Heart right ventricle (tissue), 16 donors: ENCODE measurements around the gene SLC35D1. TPM values are rescaled to one million over a fixed set of nuclear protein-coding genes. Genes with fewer than 3 reads are reported as not detected.
"Not testable (repeated sequence)": the region's sequence is repeated elsewhere in the genome, so short reads cannot be mapped to it uniquely, and the experiment has no call there.

Experiments used
- ATAC-seq, 8 donors: fragments of 200-7000 bp; cut with Tn5 transposase; one replicate each; pipeline ENCODE4 v1.9.1; 2020; ENCODE audit warnings: mild to moderate bottlenecking in 8 of 8, moderate library complexity in 8 of 8, moderate number of reproducible peaks in 1 of 8
- DNase-seq, 2 donors: peaks; one replicate each; pipeline ENCODE4 v3.0.0-alpha.2; 2020
- H3K27ac ChIP-seq, 10 donors: fragments of 200-600 bp; sonication (generic) in 2 of 10; one replicate each; pipeline versions ENCODE4 v1.5.0 to v1.8.0; 2020 to 2022; ENCODE audit warnings: mild to moderate bottlenecking in 3 of 10
- H3K27me3 ChIP-seq, 7 donors: fragments of 200-600 bp; one replicate each; pipeline ENCODE4 v1.8.0; 2021 to 2022; ENCODE audit warnings: mild to moderate bottlenecking in 2 of 7
- H3K36me3 ChIP-seq, 9 donors: fragments of 200-600 bp; sonication (generic) in 1 of 9; one replicate each; pipeline versions ENCODE4 v1.5.0 to v1.8.0; 2020 to 2022; ENCODE audit warnings: mild to moderate bottlenecking in 2 of 9
- H3K4me1 ChIP-seq, 9 donors: fragments of 200-600 bp; sonication (generic) in 1 of 9; one replicate each; pipeline versions ENCODE4 v1.5.0 to v1.8.0; 2020 to 2022; ENCODE audit warnings: mild to moderate bottlenecking in 4 of 9
- H3K4me3 ChIP-seq, 10 donors: fragments of 200-600 bp; sonication (generic) in 2 of 10; one replicate each; pipeline versions ENCODE4 v1.5.0 to v1.8.0; 2020 to 2022; ENCODE audit warnings: mild to moderate bottlenecking in 7 of 10, moderate library complexity in 2 of 10
- H3K9me3 ChIP-seq, 11 donors: fragments of 200-600 bp in 10 of 11; sonication (generic) in 2 of 11; one replicate each; pipeline versions ENCODE4 v1.5.0 to v1.8.0; 2013 to 2022; ENCODE audit warnings: mild to moderate bottlenecking in 2 of 11, control low read depth in 1 of 11, moderate library complexity in 1 of 11
- WGBS, 2 donors: extraction: QIAGEN DNeasy Blood & Tissue Kit; methylation state at CpG; one replicate each; pipeline ENCODE4 v1.1.7; 2013; ENCODE audit warnings: inconsistent platforms in 1 of 2; 5-methylcytosine and 5-hydroxymethylcytosine counted together
- intact Hi-C, 10 donors: fragments of 100-400 bp; cut with DNase I; formaldehyde crosslinking; loops; one replicate each; pipeline versions ENCODE4 v1.11.1 to v1.14.2; 2022
- polyA plus RNA-seq, 2 donors: library from polyadenylated mRNA; stranded (reverse); fragments of 200-250 nt; gene quantifications; one replicate each; pipeline ENCODE4 v1.2.3, GENCODE V29; 2013
- total RNA-seq, 10 donors: library from RNA; stranded (reverse); fragmentation: NEBNext Ultra II Directional in 3 of 10; extraction: Animal tissue kit (Norgen Biotek cat#: 25700) in 3 of 10; gene quantifications; one replicate each; pipeline versions ENCODE4 v1.2.1 to v1.2.4, GENCODE V29; 2021 to 2023
- TF ChIP-seq, protein P1 (sequence below), 9 donors: fragments of 200-600 bp; sonication (generic) in 2 of 9; IDR thresholded peaks; one replicate each; pipeline versions ENCODE4 v1.5.0 to v1.8.0; 2021 to 2022; ENCODE audit warnings: antibody characterized with exemption in 9 of 9, mild to moderate bottlenecking in 5 of 9, moderate library complexity in 1 of 9
- donor health status: Arrhythmogenic right ventricular cardiomyopathy.
- donor health status: ischemic (EF 13 %, LVEDD 7.1; RV severe dilation, severe dysfunction).
- donor health status: healthy with polysubstance abuse.
- donor health status: DM: no; HTN: yes; CAD: no.
- donor health status: DM: no; HTN: no; CAD: no.
- donor health status: ischemic (EF 25% LVEDD 6.9; RV normal size, moderate dysfunction).
- donor health status: ischemic (EF 25% LVEDD 5.7; RV mildly dilated, moderate dysfunction).
- donor health status: healthy.
- donor health status: DM: yes; HTN: yes; CAD: no.
- donor health status: Ischemic cardiomyopathy.
- donor health status: ischemic (EF 35%, LVEDD 5.7; RV mildly dilated, moderate dysfunction).
- donor health status: nonischemic (EF 11% LVEDD 7.7; RV severe dilation, severe dysfunction).
- donor health status: DM: yes; HTN: yes; CAD: no.
- donor health status: PGD.
- donor health status: ischemic (EF 29% LVEDD 5.4; RV normal size, mild dysfunction).
- donor health status: nonischemic (EF 23%, LVEDD 6.1; RV moderate dilation, normal function).

SLC35D1 gene
- total and polyA plus RNA-seq, 12 donors: 1.6 to 5.8 (median 4.7) TPM

DNA sequence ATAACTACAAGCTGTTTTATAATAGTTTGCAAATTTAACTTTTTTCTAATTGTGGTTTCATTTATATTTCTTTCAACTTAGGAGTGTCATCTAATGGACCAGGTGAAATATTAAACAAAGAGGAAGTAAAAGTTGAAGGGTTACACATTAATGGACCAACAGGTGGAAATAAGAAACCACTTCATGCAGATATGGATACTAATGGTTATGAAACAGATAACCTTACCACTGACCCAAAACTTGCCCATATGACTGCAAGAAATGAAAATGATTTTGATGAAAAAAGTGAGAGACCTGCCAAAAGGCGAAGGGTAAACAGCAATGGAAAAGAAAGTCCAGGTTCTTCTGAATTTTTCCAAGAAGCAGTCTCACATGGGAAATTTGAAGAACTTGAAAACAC is 69.5 kb downstream of the SLC35D1 start:
- intact Hi-C loops: loop anchor here in 1 of 10 donors (10.0 kb wide), 1 partner anchor 220 kb away; no protein-coding TSS in a partner anchor
- Histone ChIP-seq H3K4me1 (peaks cover 0 to 24% (median 11%) of the 10 kb centered on the region in 9 donors), H3K9me3 (no peaks in the 10 kb centered on the region), H3K4me3 (no peak overlapping the region), H3K27me3 (no peaks in the 10 kb centered on the region), H3K27ac (no peak overlapping the region), H3K36me3 (peaks cover 0 to 98% (median 40%) of the 10 kb centered on the region in 9 donors)
- TF ChIP-seq, protein P1, sequence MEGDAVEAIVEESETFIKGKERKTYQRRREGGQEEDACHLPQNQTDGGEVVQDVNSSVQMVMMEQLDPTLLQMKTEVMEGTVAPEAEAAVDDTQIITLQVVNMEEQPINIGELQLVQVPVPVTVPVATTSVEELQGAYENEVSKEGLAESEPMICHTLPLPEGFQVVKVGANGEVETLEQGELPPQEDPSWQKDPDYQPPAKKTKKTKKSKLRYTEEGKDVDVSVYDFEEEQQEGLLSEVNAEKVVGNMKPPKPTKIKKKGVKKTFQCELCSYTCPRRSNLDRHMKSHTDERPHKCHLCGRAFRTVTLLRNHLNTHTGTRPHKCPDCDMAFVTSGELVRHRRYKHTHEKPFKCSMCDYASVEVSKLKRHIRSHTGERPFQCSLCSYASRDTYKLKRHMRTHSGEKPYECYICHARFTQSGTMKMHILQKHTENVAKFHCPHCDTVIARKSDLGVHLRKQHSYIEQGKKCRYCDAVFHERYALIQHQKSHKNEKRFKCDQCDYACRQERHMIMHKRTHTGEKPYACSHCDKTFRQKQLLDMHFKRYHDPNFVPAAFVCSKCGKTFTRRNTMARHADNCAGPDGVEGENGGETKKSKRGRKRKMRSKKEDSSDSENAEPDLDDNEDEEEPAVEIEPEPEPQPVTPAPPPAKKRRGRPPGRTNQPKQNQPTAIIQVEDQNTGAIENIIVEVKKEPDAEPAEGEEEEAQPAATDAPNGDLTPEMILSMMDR (IDR thresholded peaks at IDR 0.05): no peak
- no peak for ATAC-seq
- 100% methylated on average over 1 of the region's 1 CpG for WGBS, 2 donors
- DNase-seq: no peak

DNA sequence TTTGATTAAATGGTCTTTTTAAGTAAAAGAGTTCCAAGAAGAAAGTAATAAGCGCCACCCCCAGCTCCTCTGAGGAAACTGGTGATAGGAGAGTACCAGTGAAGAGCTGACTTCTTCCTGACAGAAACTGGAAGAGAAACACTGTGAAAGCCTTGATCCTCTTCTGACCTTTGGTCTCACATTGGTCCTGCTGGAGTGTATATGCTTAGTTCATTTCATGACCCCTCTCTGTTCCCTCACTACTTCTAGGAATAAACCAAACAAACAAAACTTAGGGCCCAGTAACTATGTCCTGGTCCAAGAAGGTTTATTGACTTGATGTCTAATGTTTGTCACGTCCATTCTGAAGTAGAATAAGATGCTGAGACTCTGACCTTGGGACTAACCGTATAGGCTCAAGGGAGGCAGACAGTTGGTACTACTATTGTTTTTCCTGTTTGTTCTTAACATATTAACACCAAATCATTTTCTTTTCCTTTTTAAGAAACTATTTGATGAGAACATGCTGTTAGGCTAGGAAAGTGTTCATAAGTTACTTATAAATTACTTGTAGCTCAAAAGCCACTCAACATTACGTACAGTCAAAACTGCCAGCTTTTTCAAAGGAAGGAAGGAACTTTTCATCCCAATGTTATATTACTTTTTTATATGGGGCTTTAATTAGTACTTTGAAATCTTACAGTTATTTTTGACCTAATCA is 71.2 kb downstream of the SLC35D1 start:
- 92 to 93% methylated on average over 4 of the region's 4 CpGs for WGBS, 2 donors
- Histone ChIP-seq H3K9me3 (no peaks in the 10 kb centered on the region), H3K4me3 (no peak overlapping the region), H3K36me3 (peaks cover 0 to 98% (median 26%) of the 10 kb centered on the region in 9 donors), H3K27ac (peak overlapping the region in 1 of 10 donors; percentile 49), H3K27me3 (no peaks in the 10 kb centered on the region), H3K4me1 (peaks cover 0 to 24% (median 11%) of the 10 kb centered on the region in 9 donors)
- TF ChIP-seq, protein P1 (IDR thresholded peaks at IDR 0.05): no peak
- ATAC-seq: no peak
- DNase-seq: no peak
- intact Hi-C loops: loop anchor here in 1 of 10 donors (10.0 kb wide), 1 partner anchor 218 kb away; no protein-coding TSS in a partner anchor

DNA sequence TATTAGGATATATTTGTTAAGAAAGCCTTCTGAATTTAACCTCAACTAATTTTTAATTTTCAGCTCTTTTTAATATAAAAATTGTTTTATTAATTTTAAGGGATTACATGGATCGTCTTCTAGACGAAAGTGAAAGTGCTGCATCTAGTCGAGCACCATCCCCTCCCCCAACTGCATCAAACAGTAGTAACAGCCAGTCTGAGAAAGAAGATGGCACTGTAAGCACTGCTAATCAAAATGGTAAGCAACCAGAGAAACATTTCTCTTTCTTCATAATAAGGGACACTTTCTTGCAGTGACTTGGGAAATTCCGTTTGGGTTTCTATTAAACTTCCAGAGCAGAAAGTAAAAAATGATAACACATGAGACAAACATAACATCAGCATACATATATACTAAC is 72.3 kb downstream of the SLC35D1 start:
- intact Hi-C loops: loop anchor here in 1 of 10 donors (10.0 kb wide), 1 partner anchor 217 kb away; no protein-coding TSS in a partner anchor
- DNase-seq: peak in 1 of 2 donors; percentile 48
- Histone ChIP-seq H3K36me3 (peaks cover 0 to 98% (median 28%) of the 10 kb centered on the region in 9 donors), H3K27me3 (no peaks in the 10 kb centered on the region), H3K27ac (peak overlapping the region in 5 of 10 donors; percentile 40 to 80 (median 49)), H3K4me1 (peaks cover 0 to 24% (median 11%) of the 10 kb centered on the region in 9 donors), H3K9me3 (no peaks in the 10 kb centered on the region), H3K4me3 (peak overlapping the region in 6 of 10 donors; percentile 38 to 48 (median 46))
- ATAC-seq: peak in 5 of 8 donors; percentile 70 to 85 (median 77)
- TF ChIP-seq, protein P1 (IDR thresholded peaks at IDR 0.05): peak in 2 of 9 donors; percentile 5 to 14
- 36 to 61% methylated on average over 4 of the region's 4 CpGs for WGBS, 2 donors

DNA sequence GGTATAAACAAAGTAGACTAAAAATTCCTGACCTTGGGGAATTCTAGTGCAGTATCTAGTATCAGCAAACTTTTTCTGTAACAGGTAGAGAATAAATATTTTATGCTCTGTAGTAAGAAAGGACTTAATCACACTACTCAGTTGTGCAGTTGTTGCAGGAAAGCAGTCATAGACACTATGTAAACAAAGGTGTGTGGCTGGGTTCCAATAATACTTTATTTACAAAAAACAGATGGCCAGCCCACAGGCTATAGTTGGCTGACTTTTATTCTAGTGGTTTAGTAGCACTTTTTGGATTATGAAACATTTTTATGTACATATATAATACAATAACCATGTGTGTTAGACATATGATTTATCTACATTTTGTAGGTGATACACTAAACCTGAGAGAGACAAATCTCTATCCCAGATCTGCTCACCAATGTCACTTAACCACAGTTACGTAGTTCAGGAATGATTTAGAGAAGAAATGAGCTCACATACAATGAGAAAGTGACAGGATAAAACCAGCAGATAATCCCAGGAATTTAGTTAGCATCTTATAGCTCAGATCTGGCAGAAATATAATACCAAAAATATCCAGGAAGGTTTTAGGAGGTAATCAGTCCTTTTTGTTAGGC is 73.1 kb downstream of the SLC35D1 start:
- intact Hi-C loops: loop anchor here in 1 of 10 donors (10.0 kb wide), 1 partner anchor 216 kb away; no protein-coding TSS in a partner anchor
- Histone ChIP-seq H3K9me3 (no peaks in the 10 kb centered on the region), H3K27me3 (no peaks in the 10 kb centered on the region), H3K36me3 (peaks cover 0 to 98% (median 32%) of the 10 kb centered on the region in 9 donors), H3K27ac (peak overlapping the region in 6 of 10 donors; percentile 1 to 80 (median 48)), H3K4me3 (peak overlapping the region in 6 of 10 donors; percentile 38 to 48 (median 46)), H3K4me1 (peaks cover 0 to 24% (median 11%) of the 10 kb centered on the region in 9 donors)
- ATAC-seq: peak in 1 of 8 donors; percentile 17
- no peak for DNase-seq
- TF ChIP-seq, protein P1 (IDR thresholded peaks at IDR 0.05): no peak
- 60 to 95% methylated on average over 1 of the region's 1 CpG for WGBS, 2 donors

DNA sequence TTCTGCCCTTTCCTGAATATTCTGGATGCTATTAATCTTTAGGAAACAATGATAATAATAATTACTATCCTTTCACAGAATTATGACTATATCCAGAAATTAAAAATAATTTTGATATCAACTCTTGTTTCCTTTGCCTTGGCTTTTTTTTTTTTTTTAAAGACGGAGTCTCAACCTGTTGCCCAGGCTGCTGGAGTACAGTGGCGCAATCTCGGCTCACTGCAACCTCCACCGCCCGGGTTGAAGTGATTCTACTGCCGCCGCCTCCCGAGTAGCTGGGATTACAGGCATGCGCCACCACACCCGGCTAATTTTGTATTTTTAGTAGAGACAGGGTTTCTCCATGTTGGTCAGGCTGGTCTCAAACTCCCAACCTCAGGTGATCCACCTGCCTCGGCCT is 74.3 kb downstream of the SLC35D1 start:
- not testable (repeated sequence) for H3K9me3 ChIP-seq, H3K27me3 ChIP-seq, ATAC-seq, DNase-seq, H3K27ac ChIP-seq, H3K4me3 ChIP-seq
- WGBS, 2 donors: 97 to 98% methylated on average over 11 of the region's 11 CpGs
- intact Hi-C loops: loop anchor here in 2 of 10 donors (2.0 to 10.0 kb wide), 2 partner anchors 21 to 215 kb away; no protein-coding TSS in a partner anchor
- Histone ChIP-seq H3K36me3 (peaks cover 0 to 98% (median 27%) of the 10 kb centered on the region in 9 donors), H3K4me1 (peaks cover 0 to 24% (median 11%) of the 10 kb centered on the region in 9 donors)
